ENCODE results near the gene RGS16. TPM values are rescaled to one million over a fixed set of nuclear protein-coding genes. Genes with fewer than 3 reads are reported as not detected.

RGS16 gene
- total RNA-seq, 1 experiment from 2014 or later, result 6.5 TPM

DNA sequence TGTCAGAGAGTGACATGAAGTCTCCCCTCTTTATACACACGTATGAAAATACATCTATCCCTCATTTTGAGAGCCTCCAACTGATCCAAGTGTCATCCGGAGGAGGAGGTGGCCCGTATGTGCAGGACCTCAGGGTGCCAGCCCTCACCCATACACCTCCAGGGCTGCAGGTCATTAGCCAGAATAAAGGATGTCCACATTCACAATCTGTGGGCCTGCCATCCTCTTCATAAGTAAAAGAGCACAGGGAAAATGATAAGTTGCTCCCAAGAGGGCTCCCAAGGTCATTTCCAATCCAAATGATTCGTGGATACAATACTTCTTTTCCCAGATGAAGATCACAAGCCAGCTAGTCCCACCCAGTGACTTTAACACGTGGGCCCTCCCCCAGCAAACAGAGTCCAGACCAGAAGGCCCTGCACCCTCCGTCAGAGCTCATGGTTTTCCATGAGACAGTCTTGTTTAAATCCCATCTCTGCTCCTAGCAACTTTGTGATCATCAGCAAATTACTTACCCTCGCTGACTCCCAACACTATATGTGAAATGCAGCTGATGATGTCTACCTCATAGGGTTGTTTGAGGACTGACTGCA is 43.7 kb downstream of the RGS16 start:
- ChIA-PET RAD21 (ENCODE audit: low non-redundant PET in 1 of 2, low total read pairs in 2 of 2, uncharacterized antibody in 2 of 2, unreplicated experiment in 2 of 2) (no interaction called here), POLR2A (no interaction called here), CTCF (no interaction called here)
- Histone ChIP-seq H3K36me3 (ENCODE audit: control insufficient read depth in 1 of 2, insufficient read depth in 2 of 2, low read length in 2 of 2) (no peaks in the 10 kb centered on the region), H3K9me3 (ENCODE audit: control insufficient read depth in 1 of 2, insufficient read depth in 1 of 2, low read depth in 1 of 2, low read length in 2 of 2) (no peaks in the 10 kb centered on the region), H3K9ac (ENCODE audit: low read length) (no peak overlapping the region), H3K4me1 (ENCODE audit: control insufficient read depth in 1 of 2, insufficient read depth in 2 of 2, low read length in 2 of 2) (no peaks in the 10 kb centered on the region), H3K79me2 (ENCODE audit: insufficient read depth, low read length) (no peaks in the 10 kb centered on the region), H3K4me2 (ENCODE audit: low read length) (no peak overlapping the region), H3K9me2 (ENCODE audit: insufficient read depth) (no peaks in the 10 kb centered on the region), H4K20me1 (ENCODE audit: insufficient read depth) (no peaks in the 10 kb centered on the region), H3K27ac (ENCODE audit: low read depth, low read length) (no peak overlapping the region), H2AFZ (ENCODE audit: low read depth, low read length, poor library complexity, severe bottlenecking) (no peak overlapping the region), H3K27me3 (ENCODE audit: insufficient read depth, low read length) (no peaks in the 10 kb centered on the region), H3K4me3 (replicated peaks in 1 of 2; ENCODE audit: low read depth in 1 of 2, low read length in 2 of 2) (no peak overlapping the region)
- DNase-seq (ENCODE audit: low read depth, low spot score), result no peak
- intact Hi-C loops (cut with micrococcal nuclease), result no loop called here
- ATAC-seq, result no peak
- no peak for TF ChIP-seq SIN3A (IDR thresholded peaks at IDR 0.05; ENCODE audit: low read depth)
- TF ChIP-seq, protein P1, sequence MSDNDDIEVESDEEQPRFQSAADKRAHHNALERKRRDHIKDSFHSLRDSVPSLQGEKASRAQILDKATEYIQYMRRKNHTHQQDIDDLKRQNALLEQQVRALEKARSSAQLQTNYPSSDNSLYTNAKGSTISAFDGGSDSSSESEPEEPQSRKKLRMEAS (IDR thresholded peaks at IDR 0.05), result no peak
- TF ChIP-seq RAD21 (IDR thresholded peaks at IDR 0.05; ENCODE audit: low read depth), result no peak
- no peak for TF ChIP-seq TCF7L2 (IDR thresholded peaks at IDR 0.05; ENCODE audit: borderline replicate concordance, extremely low read depth, insufficient read depth, insufficient read length)
- TF ChIP-seq ZNF274 (IDR thresholded peaks at IDR 0.05; ENCODE audit: low read depth, low read length), result no peak
- no peak for TF ChIP-seq POLR2AphosphoS5 (IDR thresholded peaks at IDR 0.05; ENCODE audit: low read depth, low read length)
- no peak for TF ChIP-seq EZH2phosphoT487 (IDR thresholded peaks at IDR 0.05; ENCODE audit: borderline replicate concordance)
- TF ChIP-seq, protein P2, sequence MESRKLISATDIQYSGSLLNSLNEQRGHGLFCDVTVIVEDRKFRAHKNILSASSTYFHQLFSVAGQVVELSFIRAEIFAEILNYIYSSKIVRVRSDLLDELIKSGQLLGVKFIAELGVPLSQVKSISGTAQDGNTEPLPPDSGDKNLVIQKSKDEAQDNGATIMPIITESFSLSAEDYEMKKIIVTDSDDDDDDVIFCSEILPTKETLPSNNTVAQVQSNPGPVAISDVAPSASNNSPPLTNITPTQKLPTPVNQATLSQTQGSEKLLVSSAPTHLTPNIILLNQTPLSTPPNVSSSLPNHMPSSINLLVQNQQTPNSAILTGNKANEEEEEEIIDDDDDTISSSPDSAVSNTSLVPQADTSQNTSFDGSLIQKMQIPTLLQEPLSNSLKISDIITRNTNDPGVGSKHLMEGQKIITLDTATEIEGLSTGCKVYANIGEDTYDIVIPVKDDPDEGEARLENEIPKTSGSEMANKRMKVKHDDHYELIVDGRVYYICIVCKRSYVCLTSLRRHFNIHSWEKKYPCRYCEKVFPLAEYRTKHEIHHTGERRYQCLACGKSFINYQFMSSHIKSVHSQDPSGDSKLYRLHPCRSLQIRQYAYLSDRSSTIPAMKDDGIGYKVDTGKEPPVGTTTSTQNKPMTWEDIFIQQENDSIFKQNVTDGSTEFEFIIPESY (IDR thresholded peaks at IDR 0.05; ENCODE audit: extremely low read depth, insufficient replicate concordance, low read length), result no peak
- BruUV-seq (replicated peaks), result no TSS peak

Data from HCT116 (cell line).